GM19351 (cell line): ENCODE measurements around the gene NIPAL4.
"Not testable (repeated sequence)": the region's sequence is repeated elsewhere in the genome, so short reads cannot be mapped to it uniquely, and the experiment has no call there.

Source experiments
- ATAC-seq: cut with Tn5 transposase; IDR thresholded peaks from one replicate; pipeline ENCODE4 v1.9.1; 2021; ENCODE audit warnings: mild to moderate bottlenecking, moderate library complexity; ENCODE audit not compliant: unreplicated experiment

NIPAL4 gene

DNA sequence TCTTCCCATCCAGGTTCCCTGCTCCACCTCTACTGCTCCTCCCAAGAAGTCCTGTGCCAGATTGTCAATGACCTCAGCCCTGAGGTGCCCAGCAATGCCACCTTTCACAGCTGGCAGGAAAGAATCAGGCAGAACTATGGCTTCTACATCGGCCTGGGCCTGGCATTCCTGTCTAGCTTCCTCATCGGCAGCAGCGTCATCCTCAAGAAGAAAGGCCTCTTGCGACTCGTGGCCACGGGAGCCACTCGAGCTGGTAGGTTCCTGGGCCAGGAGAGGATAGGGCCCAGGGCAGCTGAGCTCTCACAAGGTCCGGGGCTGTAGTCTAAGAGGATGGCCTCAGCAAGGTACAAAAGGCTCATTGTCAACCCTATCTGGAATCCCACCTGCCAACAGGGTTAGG, 3.1 kb downstream of the NIPAL4 start:
- ATAC-seq = no peak

DNA sequence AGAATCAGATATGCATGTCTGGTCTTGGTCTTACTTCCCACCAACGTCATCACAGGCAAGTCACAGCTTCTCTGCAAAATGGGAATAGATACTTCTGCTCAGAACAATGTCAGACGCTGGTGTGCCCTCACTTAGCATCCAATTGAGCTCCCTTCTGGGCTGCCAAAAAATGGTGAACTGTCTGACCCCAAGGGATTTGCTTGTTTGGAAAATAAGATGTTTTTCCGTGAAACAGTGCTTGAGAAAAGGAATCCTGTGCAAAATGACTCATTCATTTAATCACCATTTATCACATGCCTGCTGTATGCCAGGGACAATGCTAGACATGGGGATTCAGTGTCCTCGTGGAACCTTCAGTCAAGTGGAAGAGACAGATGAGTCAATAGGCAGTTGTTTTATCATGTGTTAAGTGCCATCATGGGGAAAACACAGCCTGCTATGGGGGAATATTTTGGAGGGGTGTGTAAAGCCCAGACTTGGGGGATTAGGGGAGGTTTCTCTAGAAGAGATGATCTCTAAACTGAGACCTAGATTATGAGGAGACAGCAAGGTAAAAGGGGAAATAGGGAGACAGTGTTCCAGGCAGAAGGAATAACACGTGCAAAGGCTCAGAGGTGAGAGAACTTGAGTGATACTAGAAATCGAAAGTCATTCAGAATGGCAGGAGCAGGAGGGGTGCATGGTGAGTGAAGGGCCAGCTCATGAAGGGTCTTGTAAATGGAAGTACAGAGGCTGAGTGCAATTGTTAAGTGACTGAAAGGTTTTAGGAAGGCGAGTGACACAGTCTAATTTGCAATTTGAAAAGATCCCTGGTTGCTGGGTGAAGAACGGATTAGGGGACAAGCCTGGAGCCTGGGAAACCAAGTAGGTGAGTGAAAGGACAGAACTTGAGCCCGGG, 3.9 kb downstream of the NIPAL4 start:
- ATAC-seq = no peak

DNA sequence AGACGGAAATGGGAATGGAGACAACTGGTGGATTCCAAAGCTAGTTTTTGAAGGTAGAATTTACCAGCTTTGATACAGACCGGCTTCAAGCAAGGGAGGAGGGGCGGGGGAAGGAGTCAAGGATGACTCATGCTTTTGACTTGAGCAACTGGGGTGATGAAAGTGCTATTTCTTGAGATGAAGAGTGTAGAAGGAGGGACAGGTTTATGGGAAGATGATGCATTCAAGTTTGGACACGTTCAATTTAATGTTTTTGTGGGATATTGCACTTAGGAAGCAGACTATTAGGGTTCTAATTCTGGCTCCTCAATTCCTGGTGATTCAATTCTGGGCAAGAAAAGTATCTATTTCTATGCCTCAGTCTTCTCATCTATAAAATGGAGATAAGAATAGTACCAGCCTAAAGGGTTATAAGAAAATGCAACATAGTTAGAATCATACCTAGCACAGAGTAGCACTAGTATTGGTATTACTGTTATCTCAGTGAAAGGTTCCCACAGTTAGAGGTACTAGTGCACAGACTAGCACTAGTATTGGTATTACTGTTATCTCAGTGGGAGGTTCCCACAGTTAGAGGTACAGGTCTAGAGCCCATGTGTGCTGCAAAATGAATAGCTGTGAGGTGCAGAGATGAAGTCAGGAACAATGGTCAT, 4.6 kb downstream of the NIPAL4 start:
- peak; percentile 94 for ATAC-seq

GRCh38 chr5:157468293-157468965, 8.4 kb downstream of the NIPAL4 start:
- ATAC-seq = no peak

GRCh38 chr5:157469073-157469472, 9.1 kb downstream of the NIPAL4 start:
- ATAC-seq = no peak

- ATAC-seq = no peak
Observed at GRCh38 chr5:157469687-157470086, 9.7 kb downstream of the NIPAL4 start.

- no peak for ATAC-seq
Observed at GRCh38 chr5:157470631-157471030, 10.6 kb downstream of the NIPAL4 start.

DNA sequence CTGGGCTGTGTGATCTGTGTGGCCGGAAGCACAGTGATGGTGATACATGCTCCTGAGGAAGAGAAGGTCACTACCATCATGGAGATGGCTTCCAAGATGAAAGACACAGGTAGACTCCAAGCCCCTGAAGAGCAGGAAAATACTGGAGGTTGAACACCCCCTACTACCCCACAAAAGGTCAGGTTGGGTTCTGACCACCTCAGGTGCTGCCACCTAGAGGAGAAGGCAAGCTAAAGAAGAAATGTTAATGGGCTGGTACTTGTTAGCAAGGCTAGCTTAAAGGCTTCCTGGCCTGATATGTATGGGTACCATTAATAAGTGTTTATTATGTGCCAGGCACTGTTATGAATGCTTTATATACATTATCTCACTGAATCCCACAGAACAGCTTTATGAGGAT, 11.7 kb downstream of the NIPAL4 start:
- ATAC-seq = no peak

GRCh38 chr5:157473383-157474320, 13.6 kb downstream of the NIPAL4 start:
- ATAC-seq = no peak

DNA sequence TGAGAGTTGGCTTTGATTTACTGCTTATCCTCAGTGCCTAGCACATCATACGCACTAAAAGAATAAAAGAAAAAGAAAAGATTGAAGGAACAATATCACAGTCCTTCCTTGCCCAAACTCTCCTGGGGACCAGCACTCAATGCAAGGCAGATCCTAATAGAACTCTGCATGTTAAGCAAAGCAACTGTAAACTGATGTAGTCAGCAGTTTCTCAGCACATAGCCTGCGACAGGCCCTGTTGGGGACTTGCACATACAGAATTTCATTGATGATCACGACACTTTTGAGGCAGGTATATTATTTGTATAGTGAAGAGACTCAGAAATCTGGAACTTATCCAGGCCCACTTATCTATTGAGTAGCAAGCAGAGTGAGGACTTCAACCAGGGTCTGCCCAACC, 15.4 kb downstream of the NIPAL4 start:
- no peak for ATAC-seq

DNA sequence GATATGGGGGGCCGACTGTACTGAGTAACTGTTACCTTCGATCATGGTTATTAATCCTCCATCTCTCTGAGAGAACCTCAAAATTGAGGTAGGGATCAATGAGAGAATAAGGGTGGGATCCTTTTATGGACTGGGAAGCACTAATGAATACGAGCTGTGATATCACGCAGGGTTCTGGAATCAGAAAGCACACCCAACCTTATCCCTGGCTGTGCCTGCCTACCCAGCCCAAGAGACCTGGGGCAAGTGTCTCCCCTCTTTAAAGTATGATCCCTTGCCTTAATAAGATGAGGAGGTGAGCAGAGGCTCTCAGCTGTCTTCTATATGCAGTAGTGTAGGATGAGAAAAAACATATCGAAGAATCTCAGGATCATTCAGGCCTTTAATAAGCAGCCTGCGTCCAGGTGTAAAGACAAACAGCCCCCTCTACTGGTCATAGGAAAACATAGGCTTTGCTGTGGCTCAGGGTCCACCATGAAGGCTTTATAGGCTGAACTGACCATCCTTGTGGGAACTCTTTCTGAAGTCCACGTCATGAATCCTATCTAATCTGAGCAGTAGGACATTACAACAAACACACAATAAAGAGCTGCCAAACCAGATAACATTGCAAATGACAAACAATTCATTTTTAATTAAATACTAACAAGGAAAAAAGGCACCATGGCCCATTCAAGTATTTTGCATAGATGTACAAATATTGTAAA, 16.8 kb downstream of the NIPAL4 start:
- ATAC-seq = peak; percentile 69

GRCh38 chr5:157477814-157478494, 17.9 kb downstream of the NIPAL4 start:
- no peak for ATAC-seq

- ATAC-seq = no peak
Observed at GRCh38 chr5:157478726-157479125, 18.7 kb downstream of the NIPAL4 start.

DNA sequence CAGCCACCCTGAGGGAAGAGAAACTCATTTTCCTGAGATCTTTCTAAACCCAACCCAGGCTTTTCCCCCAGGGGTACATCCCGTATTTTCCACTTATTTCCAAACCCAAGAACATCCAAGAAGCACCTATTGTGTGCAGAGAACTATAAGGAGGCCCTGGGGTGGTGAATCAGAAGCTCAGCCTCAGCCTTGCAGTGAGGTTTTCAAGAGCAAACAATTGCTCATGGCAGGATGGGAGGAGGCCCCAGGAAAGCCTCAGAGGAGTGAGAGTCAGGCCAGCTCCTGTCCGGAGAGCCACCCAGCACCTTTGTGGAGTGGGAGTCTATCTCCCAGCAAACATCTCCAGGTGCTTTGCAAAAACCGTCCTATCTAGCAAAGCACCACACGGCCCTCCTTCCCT, 19.2 kb downstream of the NIPAL4 start:
- no peak for ATAC-seq

- ATAC-seq = no peak
Observed at GRCh38 chr5:157479612-157480510, 19.8 kb downstream of the NIPAL4 start.

GRCh38 chr5:157481265-157481664, 21.3 kb downstream of the NIPAL4 start:
- no peak for ATAC-seq

DNA sequence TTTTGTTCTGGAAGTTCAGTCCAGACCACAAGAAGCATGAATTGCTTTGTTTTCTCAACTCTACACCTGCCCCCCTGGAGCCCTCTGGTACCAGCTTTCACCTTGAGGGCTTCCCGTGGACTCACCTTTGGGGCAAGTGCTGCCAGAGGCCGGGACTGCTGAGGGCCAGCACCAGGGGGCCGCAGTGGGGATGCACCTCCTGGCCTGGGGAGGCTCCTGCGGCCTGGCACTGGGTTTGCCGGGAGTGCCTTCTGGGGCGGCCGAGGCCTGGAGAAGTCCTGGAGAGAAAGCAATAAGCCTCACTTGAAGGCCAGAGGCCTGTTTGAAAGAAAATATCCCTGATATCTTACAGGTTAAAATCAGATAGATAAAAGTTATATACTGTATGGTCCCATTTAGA, 21.7 kb downstream of the NIPAL4 start:
- ATAC-seq = no peak

DNA sequence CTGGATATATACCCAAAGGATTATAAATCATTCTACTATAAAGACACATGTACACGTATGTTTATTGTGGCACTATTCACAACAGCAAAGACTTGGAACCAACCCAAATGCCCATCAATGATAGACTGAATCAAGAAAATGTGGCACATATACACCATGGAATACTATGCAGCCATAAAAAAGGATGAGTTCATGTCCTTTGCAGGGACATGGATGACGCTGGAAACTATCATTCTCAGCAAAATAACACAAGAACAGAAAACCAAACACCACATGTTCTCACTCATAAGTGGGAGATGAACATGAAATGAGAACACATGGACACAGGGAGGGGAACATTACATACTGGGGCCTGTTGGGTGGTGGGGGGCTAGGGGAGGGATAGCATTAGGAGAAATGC, 22.7 kb downstream of the NIPAL4 start:
- ATAC-seq = not testable (repeated sequence)
